GM18499 (cell line): ENCODE measurements around the gene SORBS2.
A peak's percentile ranks its signal among the peaks of the same experiment; 100 is the strongest.

ENCODE experiments used
- ATAC-seq: cut with Tn5 transposase; IDR thresholded peaks from one replicate; pipeline ENCODE4 v1.9.1; 2021; ENCODE audit warnings: moderate number of reproducible peaks; ENCODE audit not compliant: insufficient read depth, unreplicated experiment

The SORBS2 gene

GRCh38 chr4:185743722-185744487 is 68.1 kb downstream of the SORBS2 start:
- no peak for ATAC-seq

GRCh38 chr4:185742766-185743165 is 69.2 kb downstream of the SORBS2 start:
- ATAC-seq = no peak

- no peak for ATAC-seq
Measured at GRCh38 chr4:185741795-185742194, 70.2 kb downstream of the SORBS2 start.

GRCh38 chr4:185740471-185740873 is 71.5 kb downstream of the SORBS2 start:
- ATAC-seq = no peak

GRCh38 chr4:185738820-185739219 is 73.2 kb downstream of the SORBS2 start:
- no peak for ATAC-seq

- ATAC-seq = no peak
Measured at GRCh38 chr4:185738038-185738552, 73.9 kb downstream of the SORBS2 start.

GRCh38 chr4:185737489-185738037 is 74.4 kb downstream of the SORBS2 start:
- no peak for ATAC-seq

GRCh38 chr4:185736882-185737281 is 75.1 kb downstream of the SORBS2 start:
- no peak for ATAC-seq

GRCh38 chr4:185735866-185736400 is 76.1 kb downstream of the SORBS2 start:
- ATAC-seq = no peak

GRCh38 chr4:185734930-185735329 is 77.1 kb downstream of the SORBS2 start:
- ATAC-seq = no peak

- peak; percentile 53 for ATAC-seq
Measured at GRCh38 chr4:185734214-185734613, 77.8 kb downstream of the SORBS2 start.

GRCh38 chr4:185730849-185731608 is 81.0 kb downstream of the SORBS2 start:
- ATAC-seq = peak; percentile 45

- ATAC-seq = no peak
Measured at GRCh38 chr4:185730387-185730786, 81.6 kb downstream of the SORBS2 start.

- no peak for ATAC-seq
Measured at GRCh38 chr4:185729391-185729804, 82.6 kb downstream of the SORBS2 start.

- ATAC-seq = no peak
Measured at GRCh38 chr4:185728893-185729292, 83.1 kb downstream of the SORBS2 start.

GRCh38 chr4:185726931-185727330 is 85.1 kb downstream of the SORBS2 start:
- ATAC-seq = no peak

- no peak for ATAC-seq
Measured at GRCh38 chr4:185723631-185724260, 88.2 kb downstream of the SORBS2 start.

- ATAC-seq = no peak
Measured at GRCh38 chr4:185722029-185722316, 90.0 kb downstream of the SORBS2 start.

- no peak for ATAC-seq
Measured at GRCh38 chr4:185721190-185722028, 90.6 kb downstream of the SORBS2 start.

- ATAC-seq = no peak
Measured at GRCh38 chr4:185719500-185719858, 92.5 kb downstream of the SORBS2 start.
